ENCODE measurements around the gene CHST8.

Gene CHST8

DNA sequence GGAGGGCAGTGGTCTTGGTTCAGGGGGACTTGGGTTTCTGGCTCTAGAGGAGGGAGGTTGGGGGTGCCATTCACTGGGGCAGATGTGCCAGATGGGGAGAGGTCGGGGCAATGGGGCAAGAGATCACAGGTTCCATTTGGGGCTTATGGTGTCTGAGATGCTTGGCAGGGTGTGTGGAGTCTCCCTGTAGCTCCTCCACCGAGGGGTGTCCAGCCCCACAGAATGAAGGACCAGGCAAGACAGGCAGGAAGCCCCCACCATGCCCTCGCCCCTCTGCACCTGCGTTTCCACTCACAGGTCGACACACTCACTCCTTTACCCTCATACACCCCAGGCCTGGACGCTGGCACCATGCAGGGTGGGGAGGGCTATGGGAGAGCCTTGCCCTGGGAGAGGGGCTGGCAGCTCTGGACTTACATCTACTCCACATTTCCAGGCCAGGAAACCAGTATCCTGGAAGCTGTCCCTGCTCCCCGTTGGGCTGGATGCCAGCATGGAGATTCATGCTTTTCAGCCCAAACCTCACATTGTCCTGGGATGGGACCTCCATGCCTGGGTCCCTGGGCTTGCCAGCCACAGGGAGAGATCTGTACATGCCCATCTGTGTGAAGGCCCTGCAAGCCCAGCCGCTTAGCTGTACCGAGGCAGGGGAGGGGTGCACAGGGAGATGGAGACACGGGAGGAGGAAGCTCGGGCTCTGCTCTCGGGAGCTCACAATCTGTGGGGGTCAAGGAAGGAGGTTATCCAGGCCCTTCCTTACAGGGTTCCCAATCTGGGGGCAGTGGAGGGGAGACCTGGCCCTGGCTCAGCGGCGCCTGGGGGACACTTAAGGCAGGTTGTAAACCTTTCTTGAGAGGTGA lies 77.1 kb downstream of the CHST8 start:
- H2BK15ac ChIP-seq (ENCODE audit: low read depth, poor library complexity, severe bottlenecking), result no peak overlapping the region
- WGBS, result 82% methylated on average over 13 of the region's 14 CpGs

DNA sequence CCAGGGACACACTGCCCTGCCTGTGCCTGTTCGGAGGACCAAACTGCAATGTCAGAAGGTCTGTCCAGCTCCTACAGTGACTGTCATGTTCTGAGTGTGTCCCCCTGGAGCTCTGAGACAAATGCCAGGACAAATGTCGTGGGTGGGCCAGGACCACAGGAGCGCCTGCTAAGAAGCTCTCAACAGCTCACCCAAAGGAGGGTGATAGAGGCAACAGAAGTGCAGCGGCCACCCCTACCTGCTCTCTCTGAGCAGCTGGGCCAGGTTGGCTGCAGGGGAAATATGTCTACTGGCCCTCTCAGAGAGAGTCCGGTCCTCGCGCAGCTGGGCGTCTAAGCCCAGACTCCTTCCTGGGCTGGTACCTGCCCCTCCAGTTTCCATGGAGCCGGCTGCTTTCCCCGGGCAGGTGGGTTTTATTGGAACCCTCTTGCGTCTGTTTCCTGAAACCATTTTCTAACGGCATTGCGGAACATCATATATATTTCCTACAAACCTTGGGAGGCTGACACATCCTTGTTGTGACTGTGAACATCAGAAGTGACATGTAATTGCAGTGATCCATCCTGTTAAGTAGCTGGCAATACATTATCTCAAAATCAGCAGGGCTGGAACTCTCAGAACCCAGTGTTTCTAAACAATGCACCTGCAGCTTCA lies 78.1 kb downstream of the CHST8 start:
- DNase-seq, result no peak
- Histone ChIP-seq H2AFZ (ENCODE audit: low read depth, low read length) (no peak overlapping the region), H3K27ac (ENCODE audit: low read length, poor library complexity, severe bottlenecking) (no peak overlapping the region), H4K8ac (ENCODE audit: low read length) (no peak overlapping the region), H3K79me1 (replicated peaks; ENCODE audit: low read length, poor library complexity, severe bottlenecking) (no peaks in the 10 kb centered on the region), H3K14ac (ENCODE audit: low read length in 2 of 2) (no peak overlapping the region), H3K4me1 (ENCODE audit: control insufficient read depth, insufficient read depth, low read depth, low read length) (no peaks in the 10 kb centered on the region), H2AK5ac (ENCODE audit: low read length, severe bottlenecking) (no peak overlapping the region), H3K23ac (ENCODE audit: low read length in 2 of 2) (no peak overlapping the region), H2BK5ac (ENCODE audit: low read depth, low read length, poor library complexity, severe bottlenecking) (no peak overlapping the region), H4K91ac (ENCODE audit: low read length) (no peak overlapping the region), H3K9me3 (ENCODE audit: control insufficient read depth, low read length) (no peaks in the 10 kb centered on the region), H3K4ac (ENCODE audit: low read depth in 1 of 2, low read length in 2 of 2) (no peak overlapping the region), H2BK120ac (ENCODE audit: low read depth, low read length) (no peak overlapping the region), H2BK12ac (ENCODE audit: low read length in 2 of 2) (no peak overlapping the region), H2BK15ac (ENCODE audit: low read depth, poor library complexity, severe bottlenecking) (no peak overlapping the region), H3K27me3 (ENCODE audit: control insufficient read depth in 1 of 2, insufficient read depth in 1 of 2, low read length in 2 of 2) (peaks cover 0 to 6% of the 10 kb centered on the region in 2 experiments), H3K36me3 (ENCODE audit: control insufficient read depth in 1 of 2, insufficient read depth in 2 of 2, low read depth in 1 of 2, low read length in 2 of 2) (no peaks in the 10 kb centered on the region), H3K4me3 (ENCODE audit: insufficient read depth in 1 of 2, low read depth in 1 of 2, low read length in 2 of 2) (no peak overlapping the region), H3K9ac (ENCODE audit: low read length) (no peak overlapping the region), H3K18ac (ENCODE audit: low read depth in 1 of 2, low read length in 2 of 2) (no peak overlapping the region), H3K4me2 (ENCODE audit: low read length, poor library complexity, severe bottlenecking) (no peak overlapping the region)
- 89% methylated on average over 13 of the region's 13 CpGs for WGBS

More for the DNA sequence above, 77.1 kb downstream of the CHST8 start:
- Histone ChIP-seq H4K8ac (ENCODE audit: low read length) (no peak overlapping the region), H2AFZ (ENCODE audit: low read depth, low read length) (no peak overlapping the region), H3K4ac (ENCODE audit: low read depth in 1 of 2, low read length in 2 of 2) (no peak overlapping the region), H3K79me1 (replicated peaks; ENCODE audit: low read length, poor library complexity, severe bottlenecking) (no peaks in the 10 kb centered on the region), H3K27ac (ENCODE audit: low read length, poor library complexity, severe bottlenecking) (no peak overlapping the region), H3K36me3 (ENCODE audit: control insufficient read depth in 1 of 2, insufficient read depth in 2 of 2, low read depth in 1 of 2, low read length in 2 of 2) (no peaks in the 10 kb centered on the region), H2BK12ac (ENCODE audit: low read length in 2 of 2) (no peak overlapping the region), H3K14ac (ENCODE audit: low read length in 2 of 2) (no peak overlapping the region), H3K18ac (ENCODE audit: low read depth in 1 of 2, low read length in 2 of 2) (no peak overlapping the region), H3K23ac (ENCODE audit: low read length in 2 of 2) (no peak overlapping the region), H3K4me1 (ENCODE audit: control insufficient read depth, insufficient read depth, low read depth, low read length) (no peaks in the 10 kb centered on the region), H2BK120ac (ENCODE audit: low read depth, low read length) (no peak overlapping the region), H2BK5ac (ENCODE audit: low read depth, low read length, poor library complexity, severe bottlenecking) (no peak overlapping the region), H3K4me3 (ENCODE audit: insufficient read depth in 1 of 2, low read depth in 1 of 2, low read length in 2 of 2) (no peak overlapping the region), H3K27me3 (ENCODE audit: control insufficient read depth in 1 of 2, insufficient read depth in 1 of 2, low read length in 2 of 2) (peaks cover 0 to 6% of the 10 kb centered on the region in 2 experiments), H2AK5ac (ENCODE audit: low read length, severe bottlenecking) (no peak overlapping the region), H3K4me2 (ENCODE audit: low read length, poor library complexity, severe bottlenecking) (no peak overlapping the region), H4K91ac (ENCODE audit: low read length) (no peak overlapping the region), H3K9me3 (ENCODE audit: control insufficient read depth, low read length) (no peaks in the 10 kb centered on the region), H3K9ac (ENCODE audit: low read length) (no peak overlapping the region)
- DNase-seq, result no peak

DNA sequence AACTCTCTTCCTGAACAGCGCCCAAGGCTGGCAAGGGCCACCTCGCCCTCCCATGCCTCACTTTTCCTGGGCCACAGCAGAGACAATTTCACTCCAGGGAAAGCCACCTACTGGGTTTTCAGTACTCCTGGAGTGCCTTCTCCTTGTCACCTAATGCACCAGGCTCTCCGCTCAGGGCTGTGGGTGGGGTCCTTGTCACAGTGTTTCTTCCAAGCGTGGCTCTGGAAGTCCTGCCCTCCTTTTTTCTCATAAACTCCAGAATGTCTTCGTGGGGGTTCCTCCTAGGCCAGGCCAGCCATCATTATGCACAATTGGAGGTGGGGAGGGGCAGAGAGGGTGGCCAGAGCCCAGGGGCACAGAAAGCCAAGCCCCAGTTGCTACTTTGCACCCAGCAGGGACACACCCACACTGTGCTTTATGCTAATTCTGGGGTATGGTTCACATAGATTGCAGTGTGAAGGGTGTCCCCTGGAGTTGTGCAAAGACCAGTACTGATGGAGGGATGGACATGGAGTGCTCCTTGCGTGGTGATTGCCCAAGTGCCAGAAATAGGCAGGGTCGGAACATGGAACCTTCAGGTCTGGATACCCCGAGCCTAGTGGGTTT lies 78.8 kb downstream of the CHST8 start:
- 73% methylated on average over 7 of the region's 8 CpGs for WGBS
- Histone ChIP-seq H4K91ac (ENCODE audit: low read length) (no peak overlapping the region), H4K8ac (ENCODE audit: low read length) (no peak overlapping the region), H2BK12ac (ENCODE audit: low read length in 2 of 2) (no peak overlapping the region), H2AFZ (ENCODE audit: low read depth, low read length) (no peak overlapping the region), H2BK5ac (ENCODE audit: low read depth, low read length, poor library complexity, severe bottlenecking) (no peak overlapping the region), H3K36me3 (ENCODE audit: control insufficient read depth in 1 of 2, insufficient read depth in 2 of 2, low read depth in 1 of 2, low read length in 2 of 2) (no peaks in the 10 kb centered on the region), H3K4ac (ENCODE audit: low read depth in 1 of 2, low read length in 2 of 2) (no peak overlapping the region), H3K9me3 (ENCODE audit: control insufficient read depth, low read length) (no peaks in the 10 kb centered on the region), H3K4me2 (ENCODE audit: low read length, poor library complexity, severe bottlenecking) (no peak overlapping the region), H3K9ac (ENCODE audit: low read length) (no peak overlapping the region), H3K79me1 (replicated peaks; ENCODE audit: low read length, poor library complexity, severe bottlenecking) (no peaks in the 10 kb centered on the region), H3K27me3 (ENCODE audit: control insufficient read depth in 1 of 2, insufficient read depth in 1 of 2, low read length in 2 of 2) (peaks cover 0 to 6% of the 10 kb centered on the region in 2 experiments), H2BK15ac (ENCODE audit: low read depth, poor library complexity, severe bottlenecking) (no peak overlapping the region), H3K18ac (ENCODE audit: low read depth in 1 of 2, low read length in 2 of 2) (no peak overlapping the region), H2BK120ac (ENCODE audit: low read depth, low read length) (no peak overlapping the region), H3K23ac (ENCODE audit: low read length in 2 of 2) (no peak overlapping the region), H3K14ac (ENCODE audit: low read length in 2 of 2) (no peak overlapping the region), H3K4me3 (ENCODE audit: insufficient read depth in 1 of 2, low read depth in 1 of 2, low read length in 2 of 2) (no peak overlapping the region), H3K4me1 (ENCODE audit: control insufficient read depth, insufficient read depth, low read depth, low read length) (no peaks in the 10 kb centered on the region), H2AK5ac (ENCODE audit: low read length, severe bottlenecking) (no peak overlapping the region), H3K27ac (ENCODE audit: low read length, poor library complexity, severe bottlenecking) (no peak overlapping the region)
- DNase-seq, result no peak

DNA sequence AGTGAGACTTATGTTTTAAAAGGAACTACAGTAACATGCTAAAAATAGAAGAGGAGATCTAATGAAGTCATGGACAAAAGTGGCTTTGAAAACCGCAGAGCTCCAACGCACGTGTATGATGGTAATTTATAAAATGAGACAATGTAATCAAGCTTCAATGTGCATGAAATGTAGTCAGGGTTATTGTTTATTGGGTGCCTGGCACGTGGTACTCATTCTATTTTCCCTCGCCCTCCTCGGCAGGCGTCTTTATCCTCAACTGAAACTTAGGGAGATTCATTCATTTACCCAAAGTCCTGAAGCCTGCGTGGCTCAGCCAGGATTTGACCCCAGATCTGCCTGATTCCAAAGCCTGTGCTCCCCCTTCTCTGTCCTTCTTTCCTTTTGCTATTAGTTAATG lies 79.8 kb downstream of the CHST8 start:
- no peak overlapping the region for H3K27ac ChIP-seq (ENCODE audit: low read length, poor library complexity, severe bottlenecking)
- H3K36me3 ChIP-seq (ENCODE audit: control insufficient read depth in 1 of 2, insufficient read depth in 2 of 2, low read depth in 1 of 2, low read length in 2 of 2), result no peaks in the 10 kb centered on the region
- H3K4me3 ChIP-seq (ENCODE audit: insufficient read depth in 1 of 2, low read depth in 1 of 2, low read length in 2 of 2), result no peak overlapping the region
- H2BK12ac ChIP-seq (ENCODE audit: low read length in 2 of 2), result no peak overlapping the region
- H4K8ac ChIP-seq (ENCODE audit: low read length), result no peak overlapping the region
- H3K9me3 ChIP-seq (ENCODE audit: control insufficient read depth, low read length), result no peaks in the 10 kb centered on the region
- no peak overlapping the region for H3K18ac ChIP-seq (ENCODE audit: low read depth in 1 of 2, low read length in 2 of 2)
- H2BK120ac ChIP-seq (ENCODE audit: low read depth, low read length), result no peak overlapping the region
- H2AFZ ChIP-seq (ENCODE audit: low read depth, low read length), result no peak overlapping the region
- H3K23ac ChIP-seq (ENCODE audit: low read length in 2 of 2), result no peak overlapping the region
- H3K9ac ChIP-seq (ENCODE audit: low read length), result no peak overlapping the region
- H3K14ac ChIP-seq (ENCODE audit: low read length in 2 of 2), result no peak overlapping the region
- H2AK5ac ChIP-seq (ENCODE audit: low read length, severe bottlenecking), result no peak overlapping the region
- H3K4ac ChIP-seq (ENCODE audit: low read depth in 1 of 2, low read length in 2 of 2), result no peak overlapping the region
- no peak overlapping the region for H4K91ac ChIP-seq (ENCODE audit: low read length)
- no peaks in the 10 kb centered on the region for H3K79me1 ChIP-seq (replicated peaks; ENCODE audit: low read length, poor library complexity, severe bottlenecking)
- H3K4me2 ChIP-seq (ENCODE audit: low read length, poor library complexity, severe bottlenecking), result no peak overlapping the region
- no peak overlapping the region for H2BK5ac ChIP-seq (ENCODE audit: low read depth, low read length, poor library complexity, severe bottlenecking)
- no peaks in the 10 kb centered on the region for H3K4me1 ChIP-seq (ENCODE audit: control insufficient read depth, insufficient read depth, low read depth, low read length)
- no peak for DNase-seq
- H2BK15ac ChIP-seq (ENCODE audit: low read depth, poor library complexity, severe bottlenecking), result no peak overlapping the region
- WGBS, result 78% methylated on average over 7 of the region's 8 CpGs
- H3K27me3 ChIP-seq (ENCODE audit: control insufficient read depth in 1 of 2, insufficient read depth in 1 of 2, low read length in 2 of 2), result peaks cover 0 to 11% of the 10 kb centered on the region in 2 experiments
